ENCODE measurements around the gene POLN. TPM values are rescaled to one million over a fixed set of nuclear protein-coding genes. Genes with fewer than 3 reads are reported as not detected.

The POLN gene
- total RNA-seq, 1 experiment from 2014 or later = 1.3 TPM

GRCh38 chr4:2077537-2078460 lies 164.1 kb downstream of the POLN start:
- CTCF ChIA-PET = no interaction called here
- no peaks in the 10 kb centered on the region for H3K9me2 ChIP-seq (ENCODE audit: insufficient read depth)
- TF ChIP-seq CTCF (conservative IDR thresholded peaks at IDR 0.05) (no peak), EZH2 (IDR thresholded peaks at IDR 0.05; ENCODE audit: low read depth) (no peak)
- H3K79me2 ChIP-seq (ENCODE audit: low read depth) = no peaks in the 10 kb centered on the region
- H3K4me3 ChIP-seq = no peak overlapping the region
- DNase-seq = no peak
- H3K27ac ChIP-seq = no peak overlapping the region
- H2AFZ ChIP-seq = no peak overlapping the region
- no peaks in the 10 kb centered on the region for H3K9me3 ChIP-seq (ENCODE audit: insufficient read depth, low read depth)
- no peaks in the 10 kb centered on the region for H4K20me1 ChIP-seq (ENCODE audit: insufficient read depth)
- H3K27me3 ChIP-seq (ENCODE audit: insufficient read depth, low read depth) = no peaks in the 10 kb centered on the region
- H3F3A ChIP-seq (ENCODE audit: insufficient read depth, low read depth) = no peaks in the 10 kb centered on the region
- POLR2A ChIA-PET (ENCODE audit: unreplicated experiment) = no interaction called here
- intact Hi-C loops (cut with micrococcal nuclease; ENCODE audit: unreplicated experiment) = no loop called here
- no TSS peak for BruUV-seq (replicated peaks)
- H3K4me2 ChIP-seq = no peak overlapping the region
- no peaks in the 10 kb centered on the region for H3K36me3 ChIP-seq (ENCODE audit: low read depth)
- H3K4me1 ChIP-seq (replicated peaks; ENCODE audit: insufficient read depth) = no peaks in the 10 kb centered on the region

- Histone ChIP-seq H3K4me1 (replicated peaks; ENCODE audit: insufficient read depth) (no peaks in the 10 kb centered on the region), H4K20me1 (ENCODE audit: insufficient read depth) (no peaks in the 10 kb centered on the region), H2AFZ (no peak overlapping the region), H3K79me2 (ENCODE audit: low read depth) (no peaks in the 10 kb centered on the region), H3K27me3 (ENCODE audit: insufficient read depth, low read depth) (no peaks in the 10 kb centered on the region), H3K9me3 (ENCODE audit: insufficient read depth, low read depth) (no peaks in the 10 kb centered on the region), H3K4me2 (no peak overlapping the region), H3K4me3 (no peak overlapping the region), H3K36me3 (ENCODE audit: low read depth) (no peaks in the 10 kb centered on the region), H3F3A (ENCODE audit: insufficient read depth, low read depth) (no peaks in the 10 kb centered on the region), H3K27ac (no peak overlapping the region), H3K9me2 (ENCODE audit: insufficient read depth) (no peaks in the 10 kb centered on the region)
- ChIA-PET POLR2A (ENCODE audit: unreplicated experiment) (no interaction called here), CTCF (no interaction called here)
- no peak for DNase-seq
- no TSS peak for BruUV-seq (replicated peaks)
- intact Hi-C loops (cut with micrococcal nuclease; ENCODE audit: unreplicated experiment) = no loop called here
- TF ChIP-seq EZH2 (IDR thresholded peaks at IDR 0.05; ENCODE audit: low read depth) = no peak
- no peak for TF ChIP-seq CTCF (conservative IDR thresholded peaks at IDR 0.05)
These were observed 164.9 kb downstream of the POLN start for GRCh38 chr4:2076908-2077536.

GRCh38 chr4:2075987-2076907 lies 165.7 kb downstream of the POLN start:
- Histone ChIP-seq H2AFZ (no peak overlapping the region), H3K27me3 (ENCODE audit: insufficient read depth, low read depth) (no peaks in the 10 kb centered on the region), H3K9me2 (ENCODE audit: insufficient read depth) (no peaks in the 10 kb centered on the region), H3K79me2 (ENCODE audit: low read depth) (no peaks in the 10 kb centered on the region), H3K4me1 (replicated peaks; ENCODE audit: insufficient read depth) (no peaks in the 10 kb centered on the region), H4K20me1 (ENCODE audit: insufficient read depth) (no peaks in the 10 kb centered on the region), H3K4me2 (no peak overlapping the region), H3K27ac (no peak overlapping the region), H3K36me3 (ENCODE audit: low read depth) (no peaks in the 10 kb centered on the region), H3K4me3 (no peak overlapping the region), H3K9me3 (ENCODE audit: insufficient read depth, low read depth) (no peaks in the 10 kb centered on the region), H3F3A (ENCODE audit: insufficient read depth, low read depth) (no peaks in the 10 kb centered on the region)
- no peak for DNase-seq
- intact Hi-C loops (cut with micrococcal nuclease; ENCODE audit: unreplicated experiment) = no loop called here
- ChIA-PET CTCF (no interaction called here), POLR2A (ENCODE audit: unreplicated experiment) (no interaction called here)
- BruUV-seq (replicated peaks) = no TSS peak
- no peak for TF ChIP-seq EZH2 (IDR thresholded peaks at IDR 0.05; ENCODE audit: low read depth)
- no peak for TF ChIP-seq CTCF (conservative IDR thresholded peaks at IDR 0.05)

All from PC-9 (cell line).